GM20000 (cell line): ENCODE results near the gene ROBO1.

ENCODE experiments used
- DNase-seq: peaks from one replicate; pipeline ENCODE4 v3.0.0; 2012; ENCODE audit warnings: low spot score
- TF ChIP-seq, protein P1 (sequence below): IDR thresholded peaks from 2 replicates; pipeline ENCODE4 v1.5.1; 2012; ENCODE audit warnings: mild to moderate bottlenecking, control low read depth; ENCODE audit errors: extremely low read depth, missing control alignments

The ROBO1 gene

GRCh38 chr3:78855190-78855589, 912.6 kb downstream of the ROBO1 start:
- no peak for DNase-seq
- TF ChIP-seq, protein P1, sequence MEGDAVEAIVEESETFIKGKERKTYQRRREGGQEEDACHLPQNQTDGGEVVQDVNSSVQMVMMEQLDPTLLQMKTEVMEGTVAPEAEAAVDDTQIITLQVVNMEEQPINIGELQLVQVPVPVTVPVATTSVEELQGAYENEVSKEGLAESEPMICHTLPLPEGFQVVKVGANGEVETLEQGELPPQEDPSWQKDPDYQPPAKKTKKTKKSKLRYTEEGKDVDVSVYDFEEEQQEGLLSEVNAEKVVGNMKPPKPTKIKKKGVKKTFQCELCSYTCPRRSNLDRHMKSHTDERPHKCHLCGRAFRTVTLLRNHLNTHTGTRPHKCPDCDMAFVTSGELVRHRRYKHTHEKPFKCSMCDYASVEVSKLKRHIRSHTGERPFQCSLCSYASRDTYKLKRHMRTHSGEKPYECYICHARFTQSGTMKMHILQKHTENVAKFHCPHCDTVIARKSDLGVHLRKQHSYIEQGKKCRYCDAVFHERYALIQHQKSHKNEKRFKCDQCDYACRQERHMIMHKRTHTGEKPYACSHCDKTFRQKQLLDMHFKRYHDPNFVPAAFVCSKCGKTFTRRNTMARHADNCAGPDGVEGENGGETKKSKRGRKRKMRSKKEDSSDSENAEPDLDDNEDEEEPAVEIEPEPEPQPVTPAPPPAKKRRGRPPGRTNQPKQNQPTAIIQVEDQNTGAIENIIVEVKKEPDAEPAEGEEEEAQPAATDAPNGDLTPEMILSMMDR = no peak

- TF ChIP-seq, protein P1 = no peak
- DNase-seq = no peak
Observed at GRCh38 chr3:78848392-78849288, 919.2 kb downstream of the ROBO1 start.

GRCh38 chr3:78847603-78848002, 920.2 kb downstream of the ROBO1 start:
- TF ChIP-seq, protein P1 = no peak
- no peak for DNase-seq

DNA sequence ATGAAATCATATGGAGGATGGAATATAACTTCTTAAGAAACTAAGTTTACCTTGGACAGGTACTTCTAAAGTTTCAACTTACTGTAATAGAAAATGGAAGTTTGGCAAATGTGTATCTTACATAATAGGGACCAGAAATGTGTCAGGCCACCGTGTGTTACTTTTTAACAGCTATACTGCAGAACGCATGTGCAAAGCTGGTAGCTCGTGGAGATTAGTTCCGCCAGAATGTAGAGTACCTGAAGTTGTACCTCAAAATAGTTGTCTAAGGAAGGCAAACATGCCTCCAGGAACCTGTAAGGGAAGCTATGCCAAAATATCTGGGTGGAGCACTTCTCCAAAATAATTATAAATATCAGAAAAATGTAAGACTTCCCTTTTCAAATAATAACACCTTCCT, 920.6 kb downstream of the ROBO1 start:
- no peak for DNase-seq

DNA sequence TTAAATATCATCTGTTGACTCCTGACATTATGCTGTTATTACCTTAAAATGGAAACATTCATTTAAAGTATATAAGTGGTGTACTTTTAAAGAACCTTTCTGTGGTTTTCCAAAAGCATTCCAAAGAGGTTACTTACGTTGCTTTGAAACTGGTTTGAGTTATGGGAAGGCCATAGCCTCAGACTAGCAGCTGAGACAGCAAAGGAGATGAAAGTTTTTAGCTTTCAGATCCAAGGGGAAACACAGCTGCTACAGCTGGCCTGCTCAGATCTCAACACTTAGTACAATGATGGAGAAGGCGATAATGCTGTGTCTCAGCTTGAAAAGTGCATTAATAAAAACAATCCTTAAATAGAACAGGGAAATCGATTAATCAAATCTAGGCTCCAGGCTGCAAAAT, 921.1 kb downstream of the ROBO1 start:
- TF ChIP-seq, protein P1 = no peak

More for the DNA sequence above, 920.6 kb downstream of the ROBO1 start:
- TF ChIP-seq, protein P1 = no peak

GRCh38 chr3:78845605-78846004, 922.2 kb downstream of the ROBO1 start:
- no peak for DNase-seq
- TF ChIP-seq, protein P1 = no peak

More for the DNA sequence above, 921.1 kb downstream of the ROBO1 start:
- DNase-seq = no peak

- TF ChIP-seq, protein P1 = no peak
- DNase-seq = no peak
Observed at GRCh38 chr3:78844307-78844706, 923.5 kb downstream of the ROBO1 start.
